Dedifferentiated amniotic fluid mesenchymal stem cell (primary cell): ENCODE results near the gene POLR3H.

Experiments used
- DNase-seq: peaks from one replicate; pipeline ENCODE4 v3.0.0-alpha.2; 2016; ENCODE audit errors: extremely low spot score

Gene POLR3H

GRCh38 chr22:41537203-41537602 is 7.1 kb downstream of the POLR3H start:
- no peak for DNase-seq

DNA sequence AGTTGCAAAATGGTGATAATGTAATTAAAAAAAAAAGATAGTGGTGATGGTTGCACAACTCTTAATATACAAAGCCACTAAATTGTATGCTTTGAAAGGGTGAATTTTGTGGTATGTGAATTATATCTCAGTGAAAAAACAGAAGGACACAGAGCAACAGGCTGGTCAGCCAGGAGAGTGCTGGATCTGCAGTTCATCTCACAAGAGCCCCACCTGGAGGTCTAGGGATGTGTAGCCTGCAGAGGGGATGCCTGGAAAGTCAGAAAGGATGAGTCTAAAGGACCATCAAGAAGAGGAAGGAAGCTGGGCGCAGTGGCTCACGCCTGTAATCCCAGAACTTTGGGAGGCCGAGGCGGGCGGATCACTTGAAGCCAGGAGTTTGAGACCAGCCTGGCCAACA is 9.0 kb downstream of the POLR3H start:
- DNase-seq = no peak

DNA sequence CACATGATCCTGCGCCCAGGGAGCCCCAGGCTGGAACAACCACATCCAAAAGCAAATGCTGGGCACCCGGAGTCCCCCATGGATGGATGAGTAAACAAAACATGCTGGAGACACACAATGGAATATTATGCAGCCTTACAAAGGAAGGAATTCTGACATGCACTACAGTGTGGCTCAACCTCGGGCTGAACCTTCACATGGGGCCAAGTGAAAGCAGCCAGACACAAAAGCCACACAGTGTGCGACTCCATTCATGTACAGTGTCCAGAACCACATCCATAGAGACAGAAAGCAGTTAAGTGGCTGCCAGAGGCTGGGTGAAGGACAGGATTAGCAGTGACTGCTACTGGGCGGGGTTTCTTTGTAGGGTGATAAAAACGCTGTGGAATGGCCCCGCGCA is 10.1 kb downstream of the POLR3H start:
- DNase-seq = no peak

GRCh38 chr22:41532908-41533825 is 11.1 kb downstream of the POLR3H start:
- DNase-seq = peak; percentile 22

DNA sequence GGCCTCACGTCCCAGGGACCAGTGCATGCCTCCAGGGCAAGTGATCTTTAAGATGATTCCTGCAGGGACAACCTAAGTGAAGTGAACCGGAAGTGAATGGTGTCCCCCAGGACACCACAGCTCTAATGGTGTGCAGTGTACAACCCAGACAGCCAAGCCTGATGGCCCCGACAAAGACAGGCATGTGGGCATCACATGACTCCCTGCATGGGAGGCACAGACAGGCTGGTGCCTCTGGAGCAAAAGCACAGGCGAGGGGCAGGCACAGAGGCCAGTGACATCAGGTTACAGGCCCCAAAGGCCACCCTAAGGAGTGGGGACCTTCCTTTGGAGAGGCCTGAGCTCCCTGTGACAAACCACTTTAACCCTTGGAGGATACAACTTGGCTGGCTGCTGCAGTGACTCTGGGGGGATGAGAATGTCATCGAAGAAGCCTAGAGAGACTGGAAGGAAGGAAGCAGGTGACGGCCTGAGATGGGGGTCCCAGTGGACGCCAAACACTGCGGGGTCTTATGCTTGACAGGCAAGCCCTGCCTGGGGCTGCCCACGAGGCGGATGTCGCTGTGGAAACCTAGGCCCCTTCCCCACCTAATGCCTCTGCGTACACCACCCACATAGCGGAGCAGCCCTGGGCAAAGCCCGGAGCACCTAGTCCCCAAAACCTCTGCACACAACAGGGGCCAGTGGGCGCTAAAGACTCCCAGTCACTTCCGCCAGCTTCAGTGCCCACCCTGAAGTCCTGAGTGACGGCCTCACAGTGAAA is 12.4 kb downstream of the POLR3H start:
- no peak for DNase-seq

DNA sequence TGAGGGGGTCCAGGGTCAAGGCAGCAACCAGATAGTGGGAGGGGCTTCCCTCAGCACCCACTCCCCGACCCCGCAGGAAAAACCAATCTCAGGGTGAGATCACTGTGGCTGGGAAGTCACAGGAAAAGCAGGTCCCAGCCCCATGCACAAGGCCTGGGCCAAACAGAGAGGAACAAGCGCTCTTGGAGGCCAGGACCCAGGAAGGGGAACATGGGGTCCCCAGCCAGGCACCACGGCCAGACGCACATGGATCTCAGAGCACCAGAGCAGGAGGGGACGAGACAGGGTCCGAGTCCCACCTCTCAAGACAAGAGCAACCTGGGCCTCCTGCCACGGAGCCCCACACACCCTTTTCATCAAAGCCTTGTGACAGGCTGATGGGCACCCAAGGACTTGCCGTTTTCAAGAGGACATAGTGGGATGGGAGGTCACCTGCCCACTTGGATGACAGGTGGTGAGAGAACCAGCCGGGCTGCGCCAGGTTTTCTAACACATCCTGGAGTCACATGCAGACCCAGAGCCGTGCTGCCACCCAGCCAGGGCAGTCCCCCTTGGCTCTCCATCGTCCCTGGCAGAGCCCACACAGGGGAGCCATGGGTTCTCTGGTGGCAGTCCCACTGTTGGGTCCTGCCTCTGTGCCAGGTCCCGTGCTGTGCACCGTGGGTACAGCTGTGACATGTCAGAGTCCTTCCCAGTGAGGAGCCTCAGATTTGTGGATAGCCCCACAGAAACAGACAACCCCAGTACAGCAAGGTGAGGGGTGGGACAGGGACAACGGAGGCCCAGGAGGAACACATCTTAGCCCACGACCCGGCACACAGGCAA is 13.2 kb downstream of the POLR3H start:
- no peak for DNase-seq

- DNase-seq = no peak
These were observed 15.2 kb downstream of the POLR3H start for GRCh38 chr22:41528938-41529561.

- no peak for DNase-seq
These were observed 16.0 kb downstream of the POLR3H start for GRCh38 chr22:41528132-41528766.

DNA sequence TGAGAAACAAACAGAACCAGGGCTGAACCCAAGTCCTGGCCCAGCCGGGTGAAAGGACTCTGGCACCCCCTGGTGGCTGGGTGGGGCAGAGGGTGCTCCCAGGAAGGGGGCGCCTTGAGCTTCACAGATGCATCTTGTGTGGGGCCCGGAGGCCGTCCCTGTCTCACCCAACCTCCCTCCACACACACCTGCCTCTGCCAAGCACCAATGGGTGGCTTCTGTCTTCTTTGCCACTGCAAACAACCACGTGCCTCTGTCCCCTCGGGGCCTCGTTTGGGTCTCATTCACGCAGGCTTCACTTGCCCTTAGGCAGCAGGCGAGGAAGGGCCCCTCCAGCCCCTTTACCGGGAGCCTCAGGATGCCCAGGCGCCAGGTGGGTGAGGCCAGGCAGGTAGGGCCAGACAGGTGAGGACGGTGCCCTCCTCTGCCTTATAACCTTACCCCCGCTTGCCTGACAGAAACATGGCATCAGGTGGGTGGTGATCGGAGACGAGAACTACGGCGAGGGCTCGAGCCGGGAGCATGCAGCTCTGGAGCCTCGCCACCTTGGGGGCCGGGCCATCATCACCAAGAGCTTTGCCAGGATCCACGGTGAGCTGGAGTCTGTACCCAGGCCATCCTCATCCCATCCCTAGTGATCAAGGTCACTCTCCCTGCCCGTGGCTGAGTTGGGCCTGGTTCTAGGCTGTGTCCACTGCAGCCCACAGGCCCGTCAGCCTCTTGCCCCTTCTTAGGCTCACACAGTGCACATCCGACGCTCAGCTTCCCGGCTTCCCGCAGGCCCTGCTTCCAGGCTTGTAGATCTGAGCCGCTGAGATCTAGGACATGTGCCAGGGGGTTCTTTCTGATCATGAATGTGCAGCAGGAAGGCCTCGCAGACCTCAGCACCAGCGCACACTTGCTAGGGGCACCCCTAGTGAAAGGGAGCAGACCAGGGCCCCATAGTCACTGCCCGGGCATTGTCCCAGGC is 17.2 kb downstream of the POLR3H start:
- DNase-seq = no peak

GRCh38 chr22:41526226-41526829 is 17.9 kb downstream of the POLR3H start:
- no peak for DNase-seq

GRCh38 chr22:41525450-41526225 is 18.6 kb downstream of the POLR3H start:
- DNase-seq = no peak

DNA sequence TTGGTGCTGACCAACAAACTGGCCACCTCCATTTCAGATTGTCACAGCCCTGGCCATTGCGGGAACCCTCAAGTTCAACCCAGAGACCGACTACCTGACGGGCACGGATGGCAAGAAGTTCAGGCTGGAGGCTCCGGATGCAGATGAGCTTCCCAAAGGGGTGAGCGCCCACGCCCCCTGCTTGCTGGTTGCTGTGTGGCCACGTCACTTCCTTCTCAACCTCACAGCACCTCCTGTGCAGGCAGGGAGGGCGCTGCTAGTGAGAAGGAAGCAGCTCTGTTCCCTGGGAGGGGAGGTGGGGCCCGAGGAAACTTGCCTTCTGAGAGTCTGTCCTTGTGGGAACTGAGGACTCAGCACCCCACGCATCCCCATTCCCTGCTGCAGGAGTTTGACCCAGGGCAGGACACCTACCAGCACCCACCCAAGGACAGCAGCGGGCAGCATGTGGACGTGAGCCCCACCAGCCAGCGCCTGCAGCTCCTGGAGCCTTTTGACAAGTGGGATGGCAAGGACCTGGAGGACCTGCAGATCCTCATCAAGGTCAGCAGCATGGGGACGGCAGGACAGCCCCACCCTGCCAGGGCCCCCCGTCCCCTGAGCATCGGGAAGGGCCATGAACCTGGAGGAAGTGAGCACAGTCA is 19.3 kb downstream of the POLR3H start:
- no peak for DNase-seq

DNA sequence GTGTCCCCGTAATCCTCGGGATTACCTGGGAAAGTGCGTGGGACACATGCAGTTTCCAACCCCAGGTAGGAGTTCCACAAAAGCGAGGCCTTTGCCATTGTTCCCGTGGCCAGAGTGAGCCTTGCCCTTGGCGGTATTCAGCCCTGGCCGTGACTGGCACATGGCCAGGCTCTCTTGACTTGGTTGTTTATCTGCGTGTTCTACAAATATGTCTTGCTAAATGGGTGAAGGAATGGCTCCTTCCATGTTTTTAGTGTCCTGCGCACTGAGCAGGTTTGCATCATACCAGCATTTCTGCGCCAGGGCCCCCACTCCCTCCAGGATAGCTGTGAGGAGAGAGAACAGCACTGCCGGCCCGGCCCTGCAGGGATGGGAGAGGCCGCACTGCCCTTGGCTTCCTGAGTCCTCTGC is 20.0 kb downstream of the POLR3H start:
- no peak for DNase-seq

- DNase-seq = no peak
These were observed 20.6 kb downstream of the POLR3H start for GRCh38 chr22:41523464-41524221.

DNA sequence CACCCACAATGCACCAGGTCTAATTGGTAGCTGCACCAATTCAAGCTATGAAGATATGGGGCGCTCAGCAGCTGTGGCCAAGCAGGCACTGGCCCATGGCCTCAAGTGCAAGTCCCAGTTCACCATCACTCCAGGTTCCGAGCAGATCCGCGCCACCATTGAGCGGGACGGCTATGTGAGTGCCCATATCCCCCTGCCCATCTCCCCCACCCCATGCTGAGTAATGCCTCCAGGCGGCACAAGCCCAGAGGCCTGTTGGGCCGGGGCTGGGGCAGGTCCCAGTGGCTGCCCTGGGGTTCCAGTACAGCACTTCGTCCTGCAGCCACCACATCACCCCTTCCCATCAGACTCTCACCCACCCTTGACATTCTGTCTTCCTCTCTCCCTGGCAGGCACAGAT is 21.5 kb downstream of the POLR3H start:
- no peak for DNase-seq

GRCh38 chr22:41521126-41521525 is 23.1 kb downstream of the POLR3H start:
- DNase-seq = no peak

DNA sequence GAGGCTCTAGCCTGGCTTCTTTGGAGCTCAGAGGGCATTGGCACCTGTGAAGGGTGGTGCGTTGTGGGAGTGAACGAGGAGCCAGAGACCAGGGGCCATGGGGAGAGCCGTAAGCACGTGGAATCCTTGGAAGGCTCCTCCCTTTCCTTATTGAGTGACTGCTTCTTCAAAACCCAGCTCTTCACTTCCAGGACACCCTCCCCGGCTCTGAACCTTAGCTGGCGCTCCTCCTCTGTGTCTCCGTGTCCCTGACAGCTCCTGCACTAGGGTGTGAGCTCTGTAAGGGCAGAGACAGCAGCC is 26.3 kb downstream of the POLR3H start:
- DNase-seq = no peak
